SU-DHL-6 (cell line): ENCODE results near the gene CDK19.

Source experiments
- H2AFZ ChIP-seq: fragments of 200-600 bp; sonication (generic); 2 replicates; pipeline ENCODE4 v1.6.1; 2014; ENCODE audit warnings: low read depth, mild to moderate bottlenecking, moderate library complexity, mixed read lengths, antibody characterized with exemption, low read length; ENCODE audit not compliant: severe bottlenecking
- H3F3A ChIP-seq: fragments of 200-600 bp; shearing (Covaris generic); 2 replicates; pipeline ENCODE4 v1.6.0; 2016; ENCODE audit warnings: antibody characterized with exemption, mild to moderate bottlenecking; ENCODE audit not compliant: insufficient read depth
- H3K27ac ChIP-seq: fragments of 200-600 bp; sonication (generic); 2 replicates; pipeline ENCODE4 v1.5.1; 2016; ENCODE audit warnings: low read depth, mild to moderate bottlenecking, low read length, moderate library complexity, mixed read lengths
- H3K27me3 ChIP-seq: fragments of 200-600 bp; sonication (generic), shearing (Covaris generic); 2 replicates; pipeline ENCODE4 v1.6.0; 2014; ENCODE audit warnings: mild to moderate bottlenecking, low read length
- H3K36me3 ChIP-seq: fragments of 200-600 bp; sonication (generic); 2 replicates; pipeline ENCODE4 v1.6.1; 2014; ENCODE audit warnings: mild to moderate bottlenecking, low read length, mixed read lengths
- H3K4me2 ChIP-seq: fragments of 300-600, 200-600 bp; shearing (Covaris generic), sonication (generic); 2 replicates; pipeline ENCODE4 v1.6.0; 2014; ENCODE audit warnings: low read length, low read depth, mild to moderate bottlenecking; ENCODE audit not compliant: poor library complexity, severe bottlenecking
- H3K4me3 ChIP-seq: fragments of 200-600 bp; sonication (generic); 2 replicates; pipeline ENCODE4 v1.5.1; 2014; ENCODE audit warnings: antibody characterized with exemption, low read length, mild to moderate bottlenecking, mixed read lengths; ENCODE audit not compliant: insufficient read depth, poor library complexity, severe bottlenecking
- H3K79me2 ChIP-seq: fragments of 200-600 bp; sonication (generic); 2 replicates; pipeline ENCODE4 v1.6.1; 2014; ENCODE audit warnings: mild to moderate bottlenecking, low read length, moderate library complexity; ENCODE audit not compliant: insufficient read depth
- H3K9ac ChIP-seq: fragments of 200-600 bp; sonication (generic); 2 replicates; pipeline ENCODE4 v1.7.0; 2014; ENCODE audit warnings: mild to moderate bottlenecking, low read length
- H3K9me2 ChIP-seq: fragments of 200-600 bp; sonication (generic); replicated peaks from 2 replicates; pipeline ENCODE4 v1.6.1; 2014; ENCODE audit warnings: low read length; ENCODE audit not compliant: insufficient read depth
- H3K9me3 ChIP-seq: fragments of 200-600 bp; sonication (generic); 2 replicates; pipeline ENCODE4 v1.6.1; 2014; ENCODE audit warnings: low read length, mixed read lengths; ENCODE audit not compliant: insufficient read depth
- H4K20me1 ChIP-seq: fragments of 200-600 bp; sonication (generic); 2 replicates; pipeline ENCODE4 v1.6.1; 2014; ENCODE audit warnings: low read depth, mild to moderate bottlenecking, antibody characterized with exemption, low read length, moderate library complexity, mixed read lengths
- CTCF ChIP-seq: fragments of 200-600 bp; sonication (generic); IDR thresholded peaks from one replicate; pipeline ENCODE4 v1.5.1; 2017; ENCODE audit warnings: antibody characterized with exemption, mild to moderate bottlenecking, low read length, moderate library complexity; ENCODE audit not compliant: insufficient read depth, poor library complexity, severe bottlenecking
- EZH2phosphoT487 ChIP-seq: fragments of 200-600 bp; sonication (generic), shearing (Covaris generic); conservative IDR thresholded peaks from 2 replicates; pipeline ENCODE4 v1.6.1; 2018; ENCODE audit warnings: mild to moderate bottlenecking, antibody characterized with exemption, low read length, moderate library complexity, mixed read lengths

The CDK19 gene

GRCh38 chr6:110784610-110784979 lies 30.7 kb downstream of the CDK19 start:
- Histone ChIP-seq H3K4me3 (no peak overlapping the region), H3K9me2 (no peaks in the 10 kb centered on the region), H3K27ac (no peak overlapping the region), H3F3A (no peaks in the 10 kb centered on the region), H4K20me1 (no peaks in the 10 kb centered on the region; the same call in 1 of the 2 replicates), H3K27me3 (no peaks in the 10 kb centered on the region), H3K9ac (no peak overlapping the region), H3K36me3 (0 out of 2 replicates have a peak, but pooled peaks cover 6% of the 10 kb centered on the region), H3K4me2 (no peak overlapping the region), H3K79me2 (0 out of 2 replicates have a peak, but pooled peaks cover 3% of the 10 kb centered on the region), H2AFZ (no peak overlapping the region), H3K9me3 (no peaks in the 10 kb centered on the region; the same call in 1 of the 2 replicates)
- TF ChIP-seq CTCF, result no peak
- TF ChIP-seq EZH2phosphoT487, result no peak

- H3K4me3 ChIP-seq, result no peak overlapping the region
Measured at GRCh38 chr6:110781522-110782214, 33.6 kb downstream of the CDK19 start.

GRCh38 chr6:110778333-110778732 lies 36.9 kb downstream of the CDK19 start:
- Histone ChIP-seq H3F3A (no peaks in the 10 kb centered on the region), H3K27ac (no peak overlapping the region), H3K9me3 (no peaks in the 10 kb centered on the region), H3K36me3 (no peaks in the 10 kb centered on the region), H3K9ac (no peak overlapping the region), H3K9me2 (no peaks in the 10 kb centered on the region), H3K4me2 (no peak overlapping the region), H3K27me3 (no peaks in the 10 kb centered on the region), H3K79me2 (peaks cover 3% of the 10 kb centered on the region; the same call in 1 of the 2 replicates), H4K20me1 (no peaks in the 10 kb centered on the region; the same call in 1 of the 2 replicates), H2AFZ (no peak overlapping the region), H3K4me3 (no peak overlapping the region)
- TF ChIP-seq CTCF (no peak), EZH2phosphoT487 (no peak)

More at GRCh38 chr6:110781522-110782214, 33.6 kb downstream of the CDK19 start:
- H3K9me3 ChIP-seq, result no peaks in the 10 kb centered on the region
- no peak overlapping the region for H2AFZ ChIP-seq
- H3K9me2 ChIP-seq, result no peaks in the 10 kb centered on the region
- H3K4me2 ChIP-seq, result no peak overlapping the region
- no peaks in the 10 kb centered on the region for H3F3A ChIP-seq
- H3K27me3 ChIP-seq, result no peaks in the 10 kb centered on the region
- no peak overlapping the region for H3K9ac ChIP-seq
- H3K79me2 ChIP-seq, result 0 out of 2 replicates have a peak, but pooled peaks cover 3% of the 10 kb centered on the region
- no peak overlapping the region for H3K27ac ChIP-seq
- no peaks in the 10 kb centered on the region for H3K36me3 ChIP-seq
- TF ChIP-seq CTCF (no peak), EZH2phosphoT487 (no peak)
- H4K20me1 ChIP-seq, result no peaks in the 10 kb centered on the region; the same call in 1 of the 2 replicates
